GM18870 (cell line): ENCODE results near the gene RAB25.

Experiments
- ATAC-seq: cut with Tn5 transposase; IDR thresholded peaks from one replicate; pipeline ENCODE4 v1.9.1; 2021; ENCODE audit warnings: moderate library complexity; ENCODE audit not compliant: unreplicated experiment

Gene RAB25

DNA sequence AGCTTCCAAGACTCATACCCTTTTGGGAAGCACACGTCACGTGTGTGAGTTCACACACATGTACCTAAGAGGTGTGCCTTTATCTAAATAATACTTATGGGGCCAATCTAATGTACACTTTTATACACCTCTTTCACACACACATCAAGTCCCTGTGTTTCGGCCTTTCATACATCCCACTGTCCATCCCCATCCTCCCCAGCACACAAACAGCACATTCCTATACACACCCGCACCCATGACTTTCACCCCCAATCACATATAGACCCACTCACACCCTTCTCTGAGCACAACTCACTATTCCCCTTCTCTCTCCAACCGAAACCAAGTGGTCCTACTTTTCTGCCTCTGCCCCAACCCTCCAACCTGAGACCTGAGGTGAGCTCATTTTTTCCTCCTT lies 17.8 kb downstream of the RAB25 start:
- ATAC-seq, result no peak

DNA sequence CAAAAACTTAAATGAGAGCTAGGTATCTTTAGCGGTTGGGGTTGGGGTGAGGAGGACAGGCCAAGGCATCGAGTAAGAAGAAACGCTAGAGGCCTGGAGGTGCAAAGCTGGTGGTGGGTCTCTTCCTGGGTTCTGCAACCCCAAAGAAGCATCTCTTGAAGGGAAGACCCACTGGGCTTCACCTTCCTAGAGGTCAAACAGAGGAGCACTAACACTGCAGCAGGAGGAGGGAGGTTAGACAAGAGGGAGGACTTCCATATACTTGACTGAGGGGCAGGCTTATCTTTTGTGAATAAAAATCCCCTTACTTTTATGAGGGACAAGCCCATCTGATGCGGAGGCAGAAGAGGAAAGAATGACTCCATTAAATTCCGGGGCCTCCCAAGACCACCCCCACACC lies 18.8 kb downstream of the RAB25 start:
- ATAC-seq, result no peak

DNA sequence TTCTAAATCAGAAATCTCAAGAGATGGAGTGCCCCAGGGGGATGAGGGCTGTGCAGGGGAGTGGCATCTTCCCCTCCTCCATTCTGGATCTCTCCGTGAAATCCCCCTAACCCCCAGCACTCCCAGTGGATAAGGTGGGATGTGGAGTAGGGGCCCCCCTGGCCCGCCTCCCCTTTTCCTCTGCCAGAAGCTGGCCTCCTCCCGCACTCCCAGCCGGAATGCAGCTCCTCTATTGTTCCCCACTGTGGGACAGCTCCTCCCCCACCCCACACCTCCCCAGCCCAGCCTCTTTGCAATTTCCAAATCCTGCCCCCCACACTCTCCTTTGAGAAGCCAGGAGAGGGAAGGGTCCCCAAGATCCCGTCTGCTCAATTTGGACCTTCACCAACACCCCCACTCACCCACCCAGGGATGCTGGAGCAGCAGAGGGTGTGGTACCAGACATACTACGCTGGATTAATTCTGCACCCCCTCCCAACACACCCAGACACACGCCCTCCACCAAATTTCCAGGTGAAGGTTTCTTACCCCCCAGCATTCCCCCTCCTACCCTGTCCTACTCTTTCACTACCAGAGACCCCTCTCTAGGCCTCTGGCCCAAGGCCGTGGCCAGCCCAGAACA lies 19.4 kb downstream of the RAB25 start:
- no peak for ATAC-seq

DNA sequence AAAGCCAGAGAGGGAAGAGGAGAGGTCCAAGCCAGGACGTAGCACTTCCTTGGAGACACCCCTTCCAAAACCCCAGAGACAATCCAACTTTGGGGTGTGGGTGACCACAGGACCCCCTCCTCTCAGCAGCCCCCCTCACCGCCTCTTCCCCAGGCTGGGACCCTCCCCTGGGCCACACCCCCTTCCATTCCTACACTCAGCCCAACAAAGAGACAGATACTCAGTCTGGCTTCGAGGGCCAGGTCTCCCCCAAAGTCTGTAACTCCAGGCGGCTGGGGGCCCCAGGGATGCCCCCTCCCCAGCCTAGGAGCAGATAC lies 19.9 kb downstream of the RAB25 start:
- ATAC-seq, result no peak

DNA sequence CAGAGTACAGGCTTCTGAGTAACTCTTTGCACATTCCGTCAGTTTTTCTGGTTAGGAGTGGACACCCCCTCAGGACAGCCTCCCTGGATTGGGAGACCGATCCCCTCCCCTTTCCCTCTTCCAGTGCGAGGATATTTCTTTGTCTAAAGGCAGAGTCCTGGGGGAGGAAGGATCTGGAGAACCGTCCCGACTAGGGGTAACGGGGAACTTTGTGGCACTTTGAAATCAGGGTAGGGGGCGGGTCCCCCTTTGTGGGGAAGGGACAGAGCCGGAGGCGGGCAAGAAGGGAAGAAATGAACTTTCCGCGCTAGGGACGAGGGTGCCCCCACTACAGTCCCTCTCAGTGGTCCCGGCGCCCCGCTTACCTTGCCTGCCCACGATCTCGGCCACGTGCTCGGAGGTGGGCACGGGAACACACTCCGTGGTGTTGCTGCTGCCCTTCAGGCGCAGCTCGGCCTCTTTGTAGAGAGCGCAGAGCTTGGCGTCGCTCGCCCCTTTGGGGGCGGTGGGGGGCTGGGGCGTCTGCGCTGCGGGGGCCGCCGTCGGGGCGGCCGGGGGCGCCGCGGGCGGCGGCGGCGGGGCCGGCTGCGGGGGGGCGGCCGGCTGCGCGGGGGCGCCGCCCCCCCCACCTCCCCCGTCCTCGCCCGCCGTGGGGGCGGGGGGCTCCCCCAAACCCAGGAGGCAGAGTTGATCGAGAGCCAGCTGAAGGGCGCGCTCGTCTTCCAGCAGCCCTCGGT lies 20.4 kb downstream of the RAB25 start:
- no peak for ATAC-seq

DNA sequence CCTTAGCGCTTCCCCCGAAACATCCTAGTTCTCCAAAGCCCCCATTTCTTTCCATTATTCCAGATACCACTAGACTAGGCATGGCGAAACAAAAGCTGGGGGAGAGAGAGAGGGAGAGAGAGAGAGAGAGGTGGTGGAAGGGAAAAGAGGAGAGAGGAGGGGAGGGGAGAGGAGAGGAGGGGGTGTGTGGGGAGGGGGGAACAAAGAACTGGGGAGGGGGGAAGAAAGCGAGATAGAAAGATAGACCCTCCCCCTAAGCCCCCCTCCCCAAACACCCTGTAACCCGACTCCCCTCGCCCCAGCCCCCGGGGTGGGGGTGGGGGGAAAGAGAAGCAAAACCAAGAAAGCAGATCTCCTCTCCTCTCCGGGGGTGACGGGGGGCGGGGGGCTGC lies 21.0 kb downstream of the RAB25 start:
- ATAC-seq, result no peak

DNA sequence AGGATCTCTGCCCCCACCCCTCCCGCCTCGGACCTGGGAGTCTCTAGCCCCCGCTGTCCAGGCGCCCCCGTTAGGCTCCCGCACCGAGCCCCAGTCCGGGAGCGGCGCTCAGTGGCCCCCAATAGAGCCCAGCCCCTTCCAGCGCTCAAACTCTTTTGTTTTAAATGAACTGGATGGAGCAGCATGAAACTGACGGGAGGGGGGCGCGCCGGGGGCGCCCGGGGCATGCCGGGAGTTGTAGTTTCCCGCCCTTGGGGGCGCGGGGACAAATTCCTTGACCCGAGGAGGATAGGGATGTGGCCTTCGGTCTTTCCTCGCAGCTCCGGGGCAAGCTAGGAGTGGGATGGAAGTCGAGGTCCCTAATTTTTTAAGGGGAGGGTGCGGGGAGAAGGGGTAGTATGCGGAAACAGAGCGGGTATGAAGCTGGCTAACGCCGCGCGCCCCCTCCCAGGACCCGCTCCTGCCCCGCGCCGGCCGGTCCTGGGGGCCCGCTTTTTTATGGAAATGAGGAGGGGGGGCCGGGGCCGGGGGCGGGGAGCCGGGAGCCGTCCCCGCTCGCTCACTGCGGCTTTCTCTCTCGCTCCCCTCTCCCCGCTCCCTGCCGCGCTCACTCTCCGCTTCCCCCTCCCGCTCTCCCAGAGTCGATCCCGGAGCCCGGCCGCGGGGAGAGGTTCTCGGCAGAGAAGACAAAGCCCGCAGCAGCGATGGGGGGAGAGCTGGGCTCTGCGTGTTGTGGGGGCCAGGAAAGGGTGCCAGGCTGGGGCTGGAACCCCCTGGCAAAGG lies 21.5 kb downstream of the RAB25 start, which contains the start of gene MEX3A:
MEX3A (minus strand) TSS at position 157 of the 783 bp plus-strand sequence. CDS start 467 bp downstream, outside the sequence.
- no peak for ATAC-seq

DNA sequence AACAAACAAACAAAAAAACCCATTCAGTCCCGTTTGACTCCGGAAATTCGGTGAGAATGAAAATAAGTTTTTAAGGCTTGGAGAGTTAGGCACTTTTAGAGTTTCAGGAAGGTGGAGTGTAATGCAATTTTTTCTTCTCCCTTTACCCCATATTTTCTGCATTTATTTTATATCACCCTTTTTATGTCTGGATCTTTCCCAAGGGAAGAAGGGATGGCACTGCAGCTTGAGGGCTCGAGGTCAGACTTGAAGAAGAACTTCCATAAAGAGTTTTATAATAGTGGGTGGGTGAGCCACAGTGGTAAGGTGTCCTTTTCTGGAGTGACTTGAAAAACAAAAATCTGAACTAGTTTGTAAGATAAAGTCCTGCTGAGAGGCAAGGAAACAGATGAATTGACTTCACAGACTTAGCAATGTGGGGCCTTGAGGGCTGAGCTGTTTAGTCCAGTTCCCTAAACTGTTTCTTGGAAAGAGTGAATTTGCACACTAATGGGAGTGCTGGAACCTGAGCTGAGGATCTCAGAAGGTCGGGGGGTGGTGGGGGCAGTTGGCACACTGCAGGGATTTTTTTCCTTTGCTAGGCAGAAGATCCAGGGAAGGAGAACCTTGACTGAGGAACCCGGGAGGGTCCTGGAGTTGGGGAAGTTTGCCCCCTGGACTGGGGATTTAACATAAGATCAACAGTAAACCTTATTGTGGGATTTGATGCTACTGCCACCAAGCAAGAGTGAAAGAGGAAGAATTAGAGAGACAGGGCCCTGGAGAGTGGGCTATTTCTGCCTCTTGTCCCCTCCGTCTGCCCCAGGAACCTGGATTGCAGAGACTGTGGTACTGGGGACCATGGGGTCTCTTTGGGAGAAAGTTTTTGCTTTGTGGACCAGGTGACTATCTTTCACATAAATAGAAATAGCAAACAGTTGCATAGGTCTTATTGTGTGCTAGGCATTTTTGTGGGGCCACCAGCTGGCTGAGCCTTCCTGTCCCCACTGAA lies 23.1 kb downstream of the RAB25 start:
- no peak for ATAC-seq

DNA sequence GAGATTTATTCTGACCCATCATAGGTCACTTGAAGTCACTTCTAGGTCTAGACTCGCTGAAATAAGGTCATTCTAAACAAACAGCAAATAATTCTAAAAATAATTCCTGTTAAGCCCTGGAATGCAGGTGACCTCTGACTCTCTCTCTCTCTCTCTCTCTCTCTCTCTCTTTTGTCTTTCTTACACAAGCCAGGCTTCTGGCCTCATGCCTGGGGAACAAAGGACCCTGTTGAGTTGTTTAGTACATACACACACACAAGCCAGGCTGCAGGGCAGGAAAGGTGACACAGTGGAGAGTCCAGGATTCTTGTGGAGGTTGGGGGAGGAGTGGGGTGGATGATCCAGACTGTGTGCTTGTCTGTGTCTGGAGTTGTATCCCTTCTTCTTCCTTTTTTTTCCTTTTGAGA lies 25.3 kb downstream of the RAB25 start:
- ATAC-seq, result no peak

DNA sequence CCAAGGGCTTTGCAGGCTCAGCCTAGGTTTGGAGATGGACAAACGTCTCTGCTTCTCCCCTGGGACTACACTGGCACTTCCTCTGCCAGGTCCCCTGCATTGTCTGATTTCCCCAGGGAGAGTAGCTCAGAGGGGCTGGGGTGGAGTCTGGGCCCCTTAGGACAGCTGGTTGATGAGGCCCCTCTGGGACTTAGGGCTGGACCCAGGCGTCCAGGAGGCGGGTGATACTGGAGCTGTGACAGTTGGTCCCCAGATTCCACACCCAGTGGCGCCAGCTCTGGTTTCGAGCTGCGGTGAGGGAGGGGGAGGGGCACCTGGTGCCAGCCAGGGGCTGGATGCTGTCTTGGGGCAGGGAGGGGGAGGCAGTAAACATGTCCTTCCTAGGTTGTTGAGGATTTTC lies 28.7 kb downstream of the RAB25 start:
- ATAC-seq, result no peak

DNA sequence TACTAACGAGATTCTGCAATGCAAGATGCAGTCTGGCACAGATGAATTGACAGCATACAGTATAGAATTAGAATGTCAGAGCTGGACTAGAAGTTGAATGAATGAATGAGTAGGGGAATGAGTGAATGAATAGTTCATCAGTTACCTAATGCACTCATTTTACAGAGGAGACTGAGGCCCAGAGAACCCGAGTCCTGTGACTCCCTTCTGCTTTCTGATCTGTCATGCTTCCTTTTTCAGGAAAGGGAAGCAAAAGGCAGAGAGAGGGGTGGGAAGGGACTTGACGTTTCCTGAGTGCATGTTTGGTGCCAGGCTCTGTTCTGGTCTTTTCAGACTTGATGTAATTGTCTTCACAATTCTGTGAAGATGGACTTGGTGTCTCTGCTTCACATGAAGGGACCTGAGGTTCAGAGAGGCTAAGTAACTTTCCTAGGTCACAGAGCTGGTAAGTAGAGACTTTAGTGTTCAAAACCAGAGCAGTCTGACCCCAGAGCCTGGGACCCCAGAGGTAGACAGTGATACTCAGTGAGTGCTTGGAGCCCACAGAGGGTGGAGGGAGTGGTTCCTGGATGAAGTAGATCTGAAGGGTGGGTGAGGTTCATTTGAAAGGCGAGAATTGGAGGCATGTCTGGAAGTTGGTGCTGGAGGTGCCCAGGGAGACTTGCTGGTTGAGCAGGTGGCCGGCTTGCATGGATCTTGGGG lies 29.3 kb downstream of the RAB25 start:
- ATAC-seq, result no peak

DNA sequence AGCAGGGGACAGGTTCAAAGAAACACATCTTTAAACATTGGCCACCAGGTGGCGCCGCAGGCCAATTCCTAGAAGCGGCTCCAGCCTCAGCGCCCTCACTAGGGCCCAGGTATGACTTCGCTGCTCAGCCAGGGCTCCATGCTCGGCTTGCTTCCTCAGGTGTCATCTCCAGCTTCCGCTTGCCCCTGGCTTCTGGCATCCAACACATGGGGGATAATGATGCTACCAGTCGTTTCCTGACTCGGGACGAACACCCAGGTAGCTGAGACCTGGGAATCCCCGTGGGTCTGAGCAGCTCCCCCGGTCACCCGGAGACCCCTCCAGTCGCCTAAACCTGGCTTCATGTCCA lies 29.9 kb downstream of the RAB25 start:
- no peak for ATAC-seq

DNA sequence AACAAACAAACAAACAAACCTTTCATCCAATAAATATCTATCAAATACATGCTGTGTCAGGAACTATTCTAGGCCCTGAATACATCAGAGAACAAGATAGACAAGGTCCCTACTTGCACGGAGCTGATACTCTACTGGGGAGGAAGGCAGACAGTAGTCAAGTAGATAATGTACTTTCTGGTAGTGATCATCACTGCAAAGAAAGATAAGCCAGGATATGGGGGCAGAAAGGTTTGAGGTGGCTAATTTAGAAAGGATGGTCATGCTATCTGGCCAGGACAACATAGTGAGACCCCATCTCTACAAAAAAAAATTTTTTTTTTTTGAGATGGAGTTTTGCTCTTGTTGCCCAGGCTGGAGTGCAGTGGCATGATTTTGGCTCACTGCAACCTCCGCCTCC lies 30.6 kb downstream of the RAB25 start:
- no peak for ATAC-seq

DNA sequence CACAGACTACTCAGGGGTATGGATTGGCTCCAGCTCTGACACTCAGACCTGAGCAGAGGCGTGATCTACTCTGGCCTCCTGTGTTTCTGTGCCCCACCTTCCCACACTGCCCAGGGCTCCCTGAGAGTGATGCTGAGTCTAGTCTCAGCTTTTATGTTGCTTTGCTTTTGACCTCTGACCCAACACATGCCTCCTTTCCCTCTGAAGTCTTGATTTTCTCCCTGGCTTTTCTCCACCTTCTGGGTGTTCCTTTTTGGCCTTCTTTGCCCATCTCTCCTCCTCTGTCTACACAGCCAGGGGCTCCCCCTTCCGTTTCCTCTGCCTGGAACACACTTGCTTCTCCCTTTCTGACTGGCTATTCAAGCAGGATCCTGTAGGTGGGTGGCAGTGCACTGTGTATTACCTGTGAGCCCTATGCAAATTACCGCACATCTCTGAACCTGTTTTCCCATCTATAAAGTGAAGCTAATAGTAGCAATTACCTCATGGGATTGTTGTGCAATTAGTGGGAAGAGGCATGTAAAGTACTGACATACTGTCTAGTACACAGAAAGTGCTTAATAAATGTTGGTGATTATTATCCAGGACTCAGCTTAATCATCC lies 35.0 kb downstream of the RAB25 start:
- ATAC-seq, result no peak

DNA sequence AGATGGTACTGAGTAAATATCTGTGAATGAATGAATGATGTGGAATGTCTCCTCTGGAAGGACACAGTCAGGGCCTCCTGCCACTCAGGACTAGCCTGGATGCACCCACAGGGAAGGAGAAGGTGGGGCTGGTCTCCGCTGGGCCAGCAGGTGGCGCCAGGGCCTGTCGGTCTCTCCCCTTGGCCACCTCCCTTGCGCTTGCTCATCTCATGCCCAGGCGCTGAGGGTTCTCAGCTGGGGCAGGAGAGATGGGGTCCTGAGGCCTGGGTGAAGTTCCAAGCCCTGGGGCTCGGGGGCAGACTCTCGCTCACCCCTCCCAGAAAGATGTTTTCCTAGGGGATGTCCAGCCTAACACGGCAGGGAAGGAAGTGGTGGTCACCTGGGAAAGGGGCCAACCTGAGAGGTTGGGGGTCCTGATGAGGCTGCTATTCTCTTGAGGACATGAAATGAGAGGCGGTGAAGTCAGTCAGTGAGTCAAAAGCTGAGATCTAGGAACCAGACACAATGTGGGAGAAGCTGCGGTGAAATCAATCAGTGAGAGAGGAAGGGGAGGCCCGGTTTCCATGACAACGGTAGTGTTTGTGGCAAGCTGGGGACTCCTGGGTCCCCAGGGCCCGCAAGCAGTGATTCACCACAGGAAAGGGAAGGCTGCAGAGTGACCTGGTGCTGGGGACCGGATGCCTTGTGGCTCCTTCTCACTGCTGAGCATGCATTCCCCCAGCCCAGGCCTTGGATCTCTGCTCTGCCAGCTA lies 35.9 kb downstream of the RAB25 start:
- peak; percentile 40 for ATAC-seq

DNA sequence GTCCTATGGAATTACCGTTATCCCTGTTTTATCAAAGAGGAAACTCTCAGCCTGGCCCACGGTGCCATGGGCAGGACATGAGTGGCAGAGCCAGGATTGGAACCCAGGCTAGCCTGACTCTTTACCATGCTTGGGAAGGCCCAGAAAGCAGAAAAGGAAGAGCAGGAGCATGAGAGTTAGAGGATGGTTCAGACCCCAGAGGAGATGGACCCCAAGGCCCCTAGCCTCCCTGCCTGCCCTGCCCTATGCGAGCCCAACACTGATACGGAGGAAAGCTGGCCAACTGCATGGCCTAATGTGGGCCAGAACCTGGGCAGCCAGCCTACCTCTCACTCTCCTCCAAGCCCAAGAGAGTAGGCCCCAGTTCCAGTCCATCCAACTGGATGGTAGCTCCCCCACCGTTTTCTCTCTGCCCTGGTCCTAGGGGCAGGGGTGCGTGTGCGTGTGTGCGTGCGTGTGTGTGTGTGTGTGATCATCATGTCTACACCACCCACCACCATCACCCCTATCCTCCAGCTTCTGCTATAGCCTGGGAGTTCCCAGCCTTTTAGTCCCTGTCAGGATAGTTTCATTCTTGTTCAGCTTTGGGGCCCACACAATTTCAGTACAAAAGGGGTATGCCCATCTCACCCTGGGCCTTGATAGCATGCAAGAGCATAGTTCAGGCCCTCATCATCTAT lies 36.7 kb downstream of the RAB25 start:
- no peak for ATAC-seq

DNA sequence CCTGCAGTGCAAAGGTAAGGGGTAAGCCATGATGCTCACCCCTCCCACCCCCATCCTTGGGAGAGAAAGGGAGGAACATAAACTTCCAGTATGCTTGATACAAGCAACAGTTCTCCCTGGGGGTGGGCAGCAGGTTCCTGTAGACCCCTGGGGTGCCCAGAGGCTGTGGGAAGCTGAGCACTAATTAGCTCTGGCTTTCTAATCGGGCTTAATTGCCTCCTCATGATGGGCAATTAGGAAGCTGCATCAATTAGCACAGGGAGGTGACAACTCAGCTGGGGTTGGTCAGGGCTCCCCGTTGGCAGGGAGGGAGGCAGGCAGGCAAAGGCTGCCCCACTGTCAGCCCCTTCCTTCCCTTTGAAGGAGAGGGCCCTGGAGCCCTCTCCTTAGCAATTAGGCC lies 37.8 kb downstream of the RAB25 start:
- no peak for ATAC-seq

DNA sequence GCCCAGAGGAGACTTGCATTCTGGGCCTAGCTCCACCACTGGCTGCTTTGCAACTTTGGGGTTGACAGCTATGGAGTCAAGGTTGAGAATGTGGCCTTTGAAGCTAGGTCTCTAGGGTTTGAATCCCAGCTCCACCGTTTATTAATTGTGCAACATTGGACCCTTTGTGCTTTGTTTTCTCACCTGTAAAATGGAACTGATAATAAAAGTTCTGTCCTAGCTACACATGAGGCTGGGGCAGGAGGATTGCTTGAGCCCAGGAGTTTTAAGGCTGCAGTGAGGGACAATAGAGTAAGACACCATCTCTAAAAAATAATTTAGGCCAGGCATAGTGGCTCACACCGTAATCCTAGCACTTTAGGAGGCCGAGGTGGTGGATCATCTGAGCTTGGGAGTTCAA lies 38.3 kb downstream of the RAB25 start:
- ATAC-seq, result no peak
